H1 (cell line): Measurements from ENCODE around the gene FOXP4. TPM values are rescaled to one million over a fixed set of nuclear protein-coding genes. Genes with fewer than 3 reads are reported as not detected.

Source experiments
- CTCF ChIA-PET: fragments of 300-600 bp; sonication (Branson Sonifier 250); formaldehyde crosslinking; loops from one replicate; lab custom pipeline; 2021; ENCODE audit not compliant: partially characterized antibody; lab: Charles Lee
- POLR2A ChIA-PET: fragments of 300-600 bp; sonication (Branson Sonifier 250); formaldehyde crosslinking; loops from one replicate; lab custom pipeline; 2021; ENCODE audit warnings: inconsistent platforms; ENCODE audit not compliant: partially characterized antibody; lab: Charles Lee
- DNase-seq, 2 experiments: peaks; one replicate each; pipeline versions ENCODE4 v3.0.0 to v3.0.0-alpha.2; 2010 to 2022; ENCODE audit warnings: low spot score in 2 of 2, low read depth in 1 of 2, mixed read lengths in 1 of 2
- FAIRE-seq: peaks from 2 replicates; lab custom pipeline; 2011; peaks lifted over from hg19 to GRCh38; lab: Jason Lieb, UNC
- H2AFZ ChIP-seq: 2 replicates; pipeline ENCODE4 v1.8.1; 2012; ENCODE audit warnings: low read length, inconsistent platforms
- H2AK5ac ChIP-seq: 2 replicates; pipeline ENCODE4 v1.6.1; 2013; ENCODE audit warnings: low read depth, low read length
- H2BK120ac ChIP-seq: replicated peaks from 2 replicates; pipeline ENCODE3; 2013; ENCODE audit warnings: low read depth, low read length, inconsistent platforms
- H2BK12ac ChIP-seq: 2 replicates; pipeline ENCODE4 v1.6.1; 2013; ENCODE audit warnings: low read depth, low read length
- H2BK15ac ChIP-seq: 2 replicates; pipeline ENCODE4 v1.6.1; 2013; ENCODE audit warnings: low read length
- H2BK20ac ChIP-seq: 2 replicates; pipeline ENCODE4 v1.6.1; 2013; ENCODE audit warnings: low read length
- H2BK5ac ChIP-seq: 2 replicates; pipeline ENCODE4 v1.6.1; 2013; ENCODE audit warnings: low read depth, low read length
- H3K14ac ChIP-seq: 2 replicates; pipeline ENCODE4 v1.6.1; 2013; ENCODE audit warnings: inconsistent platforms; ENCODE audit not compliant: insufficient read length
- H3K18ac ChIP-seq: 2 replicates; pipeline ENCODE4 v1.6.1; 2013; ENCODE audit warnings: low read length; ENCODE audit errors: extremely low read depth
- H3K23ac ChIP-seq: 2 replicates; pipeline ENCODE4 v1.6.1; 2013; ENCODE audit warnings: inconsistent platforms; ENCODE audit not compliant: insufficient read length
- H3K23me2 ChIP-seq: 2 replicates; pipeline ENCODE4 v1.6.1; 2013; ENCODE audit warnings: low read depth, low read length
- H3K27ac ChIP-seq: 2 replicates; pipeline ENCODE4 v1.6.1; 2011; ENCODE audit warnings: low read depth, low read length, inconsistent platforms
- H3K27me3 ChIP-seq, 4 experiments: replicated peaks in 1 of 4; 1 replicate in 1 of 4; 2 replicates in 3 of 4; pipeline versions ENCODE4 v1.6.1 to v1.8.1; 2011 to 2013; ENCODE audit warnings: low read length in 3 of 4, mild to moderate bottlenecking in 3 of 4, inconsistent platforms in 2 of 4, mixed read lengths in 2 of 4, moderate library complexity in 1 of 4; ENCODE audit not compliant: control insufficient read depth in 3 of 4, insufficient read depth in 3 of 4; ENCODE audit errors: extremely low read depth in 1 of 4
- H3K36me3 ChIP-seq, 4 experiments: 2 replicates each; pipeline versions ENCODE4 v1.6.1 to v1.8.1; 2011 to 2013; ENCODE audit warnings: mild to moderate bottlenecking in 4 of 4, low read length in 3 of 4, moderate library complexity in 2 of 4, control low read depth in 1 of 4, inconsistent platforms in 1 of 4; ENCODE audit not compliant: insufficient read depth in 4 of 4, control insufficient read depth in 2 of 4
- H3K4ac ChIP-seq: replicated peaks from 2 replicates; pipeline ENCODE3; 2013; ENCODE audit warnings: low read length, low read depth, mixed read lengths, inconsistent platforms; ENCODE audit not compliant: insufficient read length
- H3K4me1 ChIP-seq, 4 experiments: replicated peaks in 1 of 4; 1 replicate in 1 of 4; 2 replicates in 3 of 4; pipeline versions ENCODE4 v1.6.1 to v1.8.1; 2011 to 2013; ENCODE audit warnings: low read length in 3 of 4, inconsistent platforms in 2 of 4, mixed read lengths in 1 of 4; ENCODE audit not compliant: insufficient read depth in 4 of 4, control insufficient read depth in 3 of 4
- H3K4me2 ChIP-seq, 2 experiments: 2 replicates each; pipeline versions ENCODE4 v1.6.1 to v1.8.1; 2011 to 2013; ENCODE audit warnings: low read depth in 2 of 2, low read length in 2 of 2, control low read depth in 1 of 2, inconsistent platforms in 1 of 2, mild to moderate bottlenecking in 1 of 2; ENCODE audit not compliant: insufficient read depth in 1 of 2
- H3K4me3 ChIP-seq, 4 experiments: fragments of 200-600, 300-600 bp in 1 of 4; sonication (generic), shearing (Covaris generic), sonication (Bioruptor Twin) in 1 of 4; 2 replicates each; pipeline versions ENCODE4 v1.5.1 to v1.8.1; 2011 to 2016; ENCODE audit warnings: low read length in 4 of 4, low read depth in 3 of 4, control low read depth in 2 of 4, inconsistent platforms in 2 of 4, mild to moderate bottlenecking in 2 of 4, mixed read lengths in 1 of 4, moderate library complexity in 1 of 4; ENCODE audit not compliant: insufficient read depth in 2 of 4; ENCODE audit errors: extremely low read depth in 1 of 4
- H3K56ac ChIP-seq: replicated peaks from 2 replicates; pipeline ENCODE3; 2013; ENCODE audit warnings: low read depth, mild to moderate bottlenecking, mixed read lengths, low read length, inconsistent platforms; ENCODE audit not compliant: insufficient read length
- H3K79me1 ChIP-seq: 2 replicates; pipeline ENCODE4 v1.6.1; 2013; ENCODE audit warnings: low read depth, low read length, control low read depth
- H3K79me2 ChIP-seq, 2 experiments: 2 replicates each; pipeline versions ENCODE4 v1.6.1 to v1.8.1; 2012 to 2013; ENCODE audit warnings: low read length in 2 of 2, mild to moderate bottlenecking in 2 of 2, inconsistent platforms in 1 of 2; ENCODE audit not compliant: insufficient read depth in 2 of 2, control insufficient read depth in 1 of 2
- H3K9ac ChIP-seq, 4 experiments: replicated peaks in 1 of 4; 1 replicate in 1 of 4; 2 replicates in 3 of 4; pipeline versions ENCODE4 v1.6.1 to v1.8.1; 2011 to 2013; ENCODE audit warnings: low read depth in 3 of 4, low read length in 3 of 4, control low read depth in 2 of 4, mild to moderate bottlenecking in 2 of 4, moderate library complexity in 2 of 4, inconsistent platforms in 1 of 4; ENCODE audit errors: extremely low read depth in 1 of 4
- H3K9me3 ChIP-seq, 2 experiments: 2 replicates each; pipeline versions ENCODE4 v1.6.1 to v1.8.1; 2012 to 2013; ENCODE audit warnings: mild to moderate bottlenecking in 2 of 2, moderate library complexity in 2 of 2, control low read depth in 1 of 2, inconsistent platforms in 1 of 2, low read depth in 1 of 2, low read length in 1 of 2, mixed read lengths in 1 of 2; ENCODE audit not compliant: insufficient read depth in 2 of 2
- H4K20me1 ChIP-seq, 2 experiments: replicated peaks in 1 of 2; 2 replicates each; pipeline versions ENCODE3 to v1.8.1; 2011 to 2013; ENCODE audit warnings: inconsistent platforms in 2 of 2, low read length in 2 of 2, mild to moderate bottlenecking in 1 of 2; ENCODE audit not compliant: insufficient read depth in 2 of 2, control insufficient read depth in 1 of 2
- H4K5ac ChIP-seq: 2 replicates; pipeline ENCODE4 v1.6.1; 2013; ENCODE audit warnings: low read length, low read depth, mixed read lengths, inconsistent platforms; ENCODE audit not compliant: insufficient read length
- H4K8ac ChIP-seq: 2 replicates; pipeline ENCODE4 v1.8.0; 2013; ENCODE audit warnings: mild to moderate bottlenecking, moderate library complexity, low read length, inconsistent platforms; ENCODE audit not compliant: insufficient read depth; ENCODE audit errors: extremely low read depth
- H4K91ac ChIP-seq: replicated peaks from 2 replicates; pipeline ENCODE3; 2013; ENCODE audit warnings: low read length, mixed read lengths, inconsistent platforms; ENCODE audit not compliant: insufficient read length
- BRCA1 ChIP-seq: IDR thresholded peaks from 2 replicates; pipeline ENCODE4 v1.6.1; 2012; ENCODE audit warnings: low read depth, low read length, improper control_type of control experiment
- CEBPB ChIP-seq: IDR thresholded peaks from 2 replicates; pipeline ENCODE4 v1.6.1; 2012; ENCODE audit warnings: low read depth, low read length
- MAFK ChIP-seq: IDR thresholded peaks from 2 replicates; pipeline ENCODE4 v1.6.1; 2012; ENCODE audit warnings: low read depth, mild to moderate bottlenecking, improper control_type of control experiment, low read length
- RXRA ChIP-seq: IDR thresholded peaks from 2 replicates; pipeline ENCODE4 v1.6.1; 2011; ENCODE audit warnings: low read depth, mild to moderate bottlenecking, low read length, moderate library complexity; ENCODE audit not compliant: insufficient read depth
- SP1 ChIP-seq: IDR thresholded peaks from 2 replicates; pipeline ENCODE4 v1.6.1; 2011; ENCODE audit warnings: low read depth, low read length
- TCF12 ChIP-seq: IDR thresholded peaks from 2 replicates; pipeline ENCODE4 v1.6.1; 2011; ENCODE audit warnings: low read depth, mild to moderate bottlenecking, low read length
- WGBS, 2 experiments: shearing (Covaris generic) in 1 of 2; methylation state at CpG; one replicate each; pipeline versions ENCODE4 v1.1.6 to v1.1.7; 2013 to 2015; ENCODE audit warnings: low lambda C conversion rate in 2 of 2, mixed read lengths in 2 of 2, inconsistent platforms in 1 of 2, low coverage in 1 of 2, missing lambda C conversion rate in 1 of 2; ENCODE audit not compliant: insufficient replicate concordance in 2 of 2, insufficient coverage in 1 of 2, insufficient read length in 1 of 2; ENCODE audit errors: extremely low coverage in 1 of 2, missing lambda C conversion rate in 1 of 2; 5-methylcytosine and 5-hydroxymethylcytosine counted together
- polyA plus RNA-seq, 7 experiments: library from polyadenylated mRNA; depleted of rRNA in 3 of 7; stranded (reverse) in 5 of 7; unstranded in 2 of 7; fragments of >200 nt in 5 of 7; fragments of 200-250 nt in 2 of 7; gene quantifications; 1 replicate in 5 of 7; 2 replicates in 1 of 7; 4 replicates in 1 of 7; pipeline versions ENCODE4 v1.2.1 to v1.2.3, GENCODE V29; 2011 to 2013; ENCODE audit warnings: missing spikeins in 2 of 7, mixed read lengths in 2 of 7
- total RNA-seq: library from RNA; stranded (reverse); fragmentation: NEBNext Ultra II Directional; extraction: Animal tissue kit (Norgen Biotek cat#: 25700); gene quantifications from 2 replicates; pipeline ENCODE4 v1.2.1, GENCODE V29; 2021

The FOXP4 gene
- total and polyA plus RNA-seq, 2 of the 8 experiments (the other 6 are each of a cell fraction or from before 2014, with no cell fraction given), result 4.8 to 13.3 TPM

GRCh38 chr6:41633056-41633634 lies 87.0 kb downstream of the FOXP4 start:
- no peak overlapping the region for H2BK15ac ChIP-seq
- WGBS, 2 experiments, result 84% methylated on average over 2 of the region's 2 CpGs; no CpG with 5 or more reads in 1 of the 2 experiments
- H3K27me3 ChIP-seq, result peaks cover 8 to 37% (median 20%) of the 10 kb centered on the region in 4 experiments; a peak in 6 of 7 replicates
- no peak for FAIRE-seq
- no peak overlapping the region for H3K4ac ChIP-seq
- H2BK120ac ChIP-seq, result no peak overlapping the region
- DNase-seq, result no peak
- H3K79me2 ChIP-seq, result no peaks in the 10 kb centered on the region
- no peak overlapping the region for H3K4me2 ChIP-seq
- no peak overlapping the region for H2AK5ac ChIP-seq
- H3K23ac ChIP-seq, result no peak overlapping the region
- peaks cover 0 to 4% (median 2%) of the 10 kb centered on the region in 4 experiments; a peak in 3 of 7 replicates for H3K4me1 ChIP-seq
- no peak overlapping the region for H2BK12ac ChIP-seq
- no peak overlapping the region for H4K8ac ChIP-seq
- H3K27ac ChIP-seq, result no peak overlapping the region
- H3K9me3 ChIP-seq, result no peaks in the 10 kb centered on the region
- TF ChIP-seq RXRA, result no peak
- no peak for TF ChIP-seq CEBPB
- no peak for TF ChIP-seq MAFK
- no peak for TF ChIP-seq SP1
- no peak for TF ChIP-seq BRCA1
- TF ChIP-seq TCF12, result no peak
- H3K9ac ChIP-seq, result no peak overlapping the region
- no peak overlapping the region for H2BK5ac ChIP-seq
- no peak overlapping the region for H3K14ac ChIP-seq
- H3K56ac ChIP-seq, result no peak overlapping the region
- H3K23me2 ChIP-seq, result peaks cover 11% of the 10 kb centered on the region; the same call in 1 of the 2 replicates
- H3K18ac ChIP-seq, result no peak overlapping the region
- H3K79me1 ChIP-seq, result no peaks in the 10 kb centered on the region
- CTCF ChIA-PET, result interaction anchor here (0.6 to 6.5 kb wide), 11 partner anchors 8 to 1366 kb away, joined by 3 to 48 read pairs (median 4); no protein-coding TSS in a partner anchor
- no peaks in the 10 kb centered on the region for H4K20me1 ChIP-seq
- H2BK20ac ChIP-seq, result no peak overlapping the region
- no peak overlapping the region for H4K91ac ChIP-seq
- no peak overlapping the region for H4K5ac ChIP-seq
- H2AFZ ChIP-seq, result no peak overlapping the region
- no peak overlapping the region for H3K4me3 ChIP-seq
- H3K36me3 ChIP-seq, result no peaks in the 10 kb centered on the region
- POLR2A ChIA-PET, result no interaction called here
